ENCODE measurements around the gene TMEM131.

The TMEM131 gene

DNA sequence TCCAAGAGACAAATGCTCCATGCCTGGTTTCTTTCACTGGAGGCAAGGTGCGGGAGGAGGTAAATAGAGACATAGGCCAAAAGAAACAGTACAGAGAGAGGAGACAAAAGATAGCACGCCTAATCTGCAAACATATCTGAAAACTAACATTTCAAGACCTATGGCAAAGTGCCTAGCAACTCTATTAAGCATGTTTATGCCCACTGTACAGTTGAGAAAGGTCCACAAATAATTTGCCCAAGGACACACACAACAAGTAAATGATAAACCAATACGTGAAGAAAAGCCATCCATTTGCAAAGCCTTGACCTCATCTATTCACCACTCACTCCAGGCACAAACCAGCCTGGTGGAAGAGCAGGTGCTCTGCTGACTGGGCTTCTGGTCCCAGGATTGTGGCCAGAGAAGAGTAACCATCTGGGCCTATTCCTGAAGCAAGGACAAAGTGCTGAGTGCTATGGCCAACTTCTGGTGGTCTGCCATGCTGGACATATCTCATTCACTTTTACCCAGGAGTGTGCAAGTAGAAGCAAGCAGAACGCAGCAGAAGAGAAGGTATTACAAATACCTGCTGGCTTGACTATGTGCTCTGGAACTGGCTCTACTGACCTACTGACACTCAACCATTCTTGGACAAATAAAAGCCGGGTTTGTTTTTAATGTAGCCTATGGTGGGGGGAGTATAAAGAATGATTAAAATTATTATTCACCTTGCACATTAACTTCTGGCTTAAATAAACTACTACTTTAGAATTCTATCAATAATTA is 25.3 kb downstream of the TMEM131 start:
- H3K27ac ChIP-seq, result peak overlapping the region; percentile 64
- TF ChIP-seq, protein P1, sequence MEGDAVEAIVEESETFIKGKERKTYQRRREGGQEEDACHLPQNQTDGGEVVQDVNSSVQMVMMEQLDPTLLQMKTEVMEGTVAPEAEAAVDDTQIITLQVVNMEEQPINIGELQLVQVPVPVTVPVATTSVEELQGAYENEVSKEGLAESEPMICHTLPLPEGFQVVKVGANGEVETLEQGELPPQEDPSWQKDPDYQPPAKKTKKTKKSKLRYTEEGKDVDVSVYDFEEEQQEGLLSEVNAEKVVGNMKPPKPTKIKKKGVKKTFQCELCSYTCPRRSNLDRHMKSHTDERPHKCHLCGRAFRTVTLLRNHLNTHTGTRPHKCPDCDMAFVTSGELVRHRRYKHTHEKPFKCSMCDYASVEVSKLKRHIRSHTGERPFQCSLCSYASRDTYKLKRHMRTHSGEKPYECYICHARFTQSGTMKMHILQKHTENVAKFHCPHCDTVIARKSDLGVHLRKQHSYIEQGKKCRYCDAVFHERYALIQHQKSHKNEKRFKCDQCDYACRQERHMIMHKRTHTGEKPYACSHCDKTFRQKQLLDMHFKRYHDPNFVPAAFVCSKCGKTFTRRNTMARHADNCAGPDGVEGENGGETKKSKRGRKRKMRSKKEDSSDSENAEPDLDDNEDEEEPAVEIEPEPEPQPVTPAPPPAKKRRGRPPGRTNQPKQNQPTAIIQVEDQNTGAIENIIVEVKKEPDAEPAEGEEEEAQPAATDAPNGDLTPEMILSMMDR (conservative IDR thresholded peaks at IDR 0.05), result no peak
- TF ChIP-seq ZFX (IDR thresholded peaks at IDR 0.05), result no peak

DNA sequence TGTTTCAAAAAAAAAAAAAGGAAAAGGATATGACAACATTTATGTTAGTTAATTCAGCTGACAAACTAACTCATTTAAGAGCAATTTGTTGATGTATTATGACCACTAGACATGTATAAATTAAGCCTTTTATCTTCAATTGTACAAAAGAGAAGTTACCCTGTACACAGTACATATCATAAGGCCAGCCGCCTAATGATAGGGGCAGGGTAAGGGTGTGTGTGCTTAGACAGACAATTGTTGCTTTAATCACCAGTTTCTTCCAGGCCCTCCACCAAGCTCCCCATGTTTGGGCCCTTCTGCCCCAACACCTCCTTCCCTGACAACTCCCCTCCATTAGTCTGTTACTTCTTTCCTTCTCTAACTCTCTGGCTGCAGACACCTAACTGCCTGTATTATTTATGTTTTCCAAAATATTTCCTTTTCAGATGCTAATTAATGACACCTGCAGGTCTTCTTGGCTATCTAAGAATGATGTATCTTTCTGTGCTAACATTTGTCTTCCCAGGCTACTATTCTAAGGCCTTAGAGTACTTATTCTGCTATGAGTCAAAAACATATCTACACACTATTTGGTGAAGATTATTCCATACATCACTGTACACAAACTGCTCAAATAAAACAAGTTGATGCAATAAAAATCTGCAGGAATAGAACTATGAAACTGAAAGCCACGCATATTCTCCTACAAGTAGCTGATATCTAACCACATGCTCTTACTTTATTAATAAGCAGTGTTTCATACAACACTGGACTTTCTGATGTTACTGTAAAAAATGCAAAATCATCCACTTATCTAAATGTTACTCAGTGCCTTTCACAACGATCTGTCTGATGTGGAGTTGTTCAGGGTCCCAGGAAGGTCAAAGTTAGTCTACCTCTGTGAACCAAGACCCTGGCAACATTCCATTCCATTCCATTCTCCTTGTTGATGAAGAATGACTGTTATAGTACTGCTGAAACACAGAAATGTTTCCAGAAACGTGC is 26.4 kb downstream of the TMEM131 start:
- TF ChIP-seq, protein P1 (conservative IDR thresholded peaks at IDR 0.05), result no peak
- no peak for TF ChIP-seq ZFX (IDR thresholded peaks at IDR 0.05)
- H3K27ac ChIP-seq, result peak overlapping the region; percentile 64; the same call in 1 of the 2 replicates

DNA sequence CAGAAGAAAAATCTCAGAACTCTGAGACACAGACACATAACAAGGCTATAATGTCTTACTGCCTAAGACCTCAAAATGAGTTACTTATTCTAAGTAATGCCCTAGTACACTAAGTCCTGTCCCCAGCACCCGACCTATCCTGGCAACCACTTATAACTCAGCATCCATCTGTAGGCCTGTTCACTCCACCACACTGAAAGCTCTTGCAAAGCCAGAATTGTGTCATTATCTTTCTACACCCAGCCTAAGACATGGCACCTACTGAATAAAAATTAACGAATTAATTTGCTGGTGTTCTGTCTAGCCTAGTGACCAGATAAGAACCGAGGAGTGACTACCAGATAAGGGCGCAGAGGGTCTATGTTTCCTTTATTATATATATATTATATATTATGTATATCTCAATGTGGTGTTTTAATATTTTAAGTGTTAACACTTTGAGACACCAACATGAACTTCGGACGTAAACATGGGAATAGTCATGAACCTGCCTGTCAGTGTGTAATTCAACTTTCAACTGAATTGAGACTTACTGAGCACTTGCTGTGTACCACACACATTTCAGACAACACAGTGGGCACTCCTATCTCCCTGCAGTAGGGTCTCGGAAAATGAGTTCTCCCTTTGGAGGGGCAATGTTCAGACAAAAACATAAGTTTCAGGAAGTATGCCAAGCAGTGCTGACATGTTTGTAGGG is 27.7 kb downstream of the TMEM131 start:
- H3K27ac ChIP-seq, result no peak overlapping the region
- no peak for TF ChIP-seq ZFX (IDR thresholded peaks at IDR 0.05)
- TF ChIP-seq, protein P1 (conservative IDR thresholded peaks at IDR 0.05), result no peak

DNA sequence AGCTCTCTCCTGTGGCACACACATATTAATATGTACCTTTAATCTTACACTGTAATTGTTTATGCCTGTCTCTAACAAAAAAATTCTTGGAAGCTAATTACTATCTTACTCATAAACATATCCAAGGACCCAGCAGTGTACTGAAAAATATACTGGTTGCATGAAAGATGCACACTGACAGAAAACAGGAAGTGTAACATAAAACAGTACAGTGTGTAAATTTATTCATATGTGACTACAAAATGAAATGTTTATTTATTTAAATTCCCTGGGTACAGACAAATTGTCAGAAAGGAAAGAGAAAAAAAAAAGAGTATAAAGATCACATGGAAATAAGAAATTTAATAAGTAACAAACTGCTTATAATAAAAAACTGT is 28.5 kb downstream of the TMEM131 start:
- no peak overlapping the region for H3K27ac ChIP-seq
- TF ChIP-seq, protein P1 (conservative IDR thresholded peaks at IDR 0.05), result no peak
- no peak for TF ChIP-seq ZFX (IDR thresholded peaks at IDR 0.05)

DNA sequence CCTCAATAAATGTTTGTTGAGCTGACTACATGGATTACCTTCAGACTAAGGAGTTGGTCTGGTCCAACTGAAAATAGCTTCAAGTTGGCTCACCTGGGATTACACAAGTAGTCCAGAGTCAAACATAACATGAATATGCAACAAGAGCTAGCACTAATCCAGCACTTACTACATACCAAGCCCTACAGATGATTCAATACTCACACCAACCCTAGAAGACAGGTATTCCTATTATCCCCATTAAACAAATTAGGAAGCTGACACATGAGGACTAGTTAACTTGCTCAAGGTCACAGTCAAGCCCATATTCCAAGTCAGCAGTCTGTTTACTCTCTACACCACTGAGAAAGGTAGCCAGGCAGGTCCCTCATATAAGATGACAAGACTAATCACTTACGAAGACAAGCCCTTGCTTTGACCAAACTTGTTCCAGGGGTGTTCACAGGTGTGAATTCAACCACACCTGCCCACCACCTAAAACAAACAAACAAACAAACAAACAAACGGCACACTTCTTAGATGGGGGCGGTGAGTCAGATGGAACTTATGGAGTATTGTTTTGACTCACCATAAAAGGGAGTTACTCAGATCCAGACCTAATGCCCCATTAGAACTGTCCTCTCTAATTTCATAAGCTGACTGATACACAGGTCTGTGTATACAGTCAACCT is 29.1 kb downstream of the TMEM131 start:
- TF ChIP-seq, protein P1 (conservative IDR thresholded peaks at IDR 0.05), result no peak
- TF ChIP-seq ZFX (IDR thresholded peaks at IDR 0.05), result no peak
- H3K27ac ChIP-seq, result no peak overlapping the region

DNA sequence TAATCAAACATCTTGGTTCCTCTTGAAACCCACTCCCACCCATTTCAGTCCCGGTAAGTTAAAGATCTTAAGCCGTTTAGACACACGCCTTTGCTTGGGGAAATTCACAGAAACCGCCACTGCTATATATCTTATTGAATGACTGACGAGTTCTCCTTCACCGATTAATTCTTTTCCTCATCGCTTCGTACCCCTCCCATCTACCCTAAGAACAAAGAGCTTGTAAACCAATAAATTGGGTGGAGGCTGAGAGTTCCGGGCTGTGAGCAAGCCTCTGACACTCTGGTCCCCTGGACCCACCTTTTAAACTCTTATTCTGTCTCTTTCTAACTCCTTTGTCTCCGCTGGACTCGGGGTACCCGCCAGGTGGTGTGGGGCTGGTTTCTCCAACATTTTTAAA is 30.6 kb downstream of the TMEM131 start:
- no peak overlapping the region for H3K27ac ChIP-seq
- TF ChIP-seq, protein P1 (conservative IDR thresholded peaks at IDR 0.05), result no peak
- TF ChIP-seq ZFX (IDR thresholded peaks at IDR 0.05), result no peak
